HT1080 (cell line): ENCODE measurements around the gene KRT80. TPM values are rescaled to one million over a fixed set of nuclear protein-coding genes. Genes with fewer than 3 reads are reported as not detected.
A peak's percentile ranks its signal among the peaks of the same experiment; 100 is the strongest.

Source experiments
- DNase-seq: peaks from one replicate; pipeline ENCODE4 v3.0.0-alpha.2; 2015; ENCODE audit warnings: low read depth
- total RNA-seq: library from RNA; depleted of rRNA; stranded (reverse); fragments of >200 nt; shearing (Covaris generic); gene quantifications from 2 replicates; pipeline ENCODE4 v1.2.3, GENCODE V29; 2014

Gene KRT80
- total RNA-seq, 1 experiment from 2014 or later = 8.2 TPM

GRCh38 chr12:52156757-52157565 lies 34.9 kb downstream of the KRT80 start:
- peak; percentile 56 for DNase-seq

DNA sequence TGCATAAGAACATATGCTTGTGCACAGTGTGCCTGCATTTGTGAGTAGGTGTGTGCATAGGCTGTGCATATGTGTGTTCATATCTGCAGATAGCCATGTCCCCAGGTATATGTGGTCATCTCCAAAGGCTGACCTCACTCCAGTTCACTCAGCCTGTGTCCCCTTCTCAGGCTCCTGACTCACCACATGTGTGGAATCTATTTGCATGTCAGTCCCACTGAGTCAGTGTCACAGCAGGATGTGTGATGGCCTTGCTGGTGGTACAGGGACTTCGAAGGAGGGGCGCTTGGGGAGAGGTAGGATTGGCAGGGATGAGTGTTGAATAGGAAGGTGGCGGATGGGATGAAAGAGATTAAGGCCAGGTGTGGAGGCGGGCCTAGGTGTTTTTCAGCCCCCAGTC lies 35.5 kb downstream of the KRT80 start:
- DNase-seq = peak; percentile 45

DNA sequence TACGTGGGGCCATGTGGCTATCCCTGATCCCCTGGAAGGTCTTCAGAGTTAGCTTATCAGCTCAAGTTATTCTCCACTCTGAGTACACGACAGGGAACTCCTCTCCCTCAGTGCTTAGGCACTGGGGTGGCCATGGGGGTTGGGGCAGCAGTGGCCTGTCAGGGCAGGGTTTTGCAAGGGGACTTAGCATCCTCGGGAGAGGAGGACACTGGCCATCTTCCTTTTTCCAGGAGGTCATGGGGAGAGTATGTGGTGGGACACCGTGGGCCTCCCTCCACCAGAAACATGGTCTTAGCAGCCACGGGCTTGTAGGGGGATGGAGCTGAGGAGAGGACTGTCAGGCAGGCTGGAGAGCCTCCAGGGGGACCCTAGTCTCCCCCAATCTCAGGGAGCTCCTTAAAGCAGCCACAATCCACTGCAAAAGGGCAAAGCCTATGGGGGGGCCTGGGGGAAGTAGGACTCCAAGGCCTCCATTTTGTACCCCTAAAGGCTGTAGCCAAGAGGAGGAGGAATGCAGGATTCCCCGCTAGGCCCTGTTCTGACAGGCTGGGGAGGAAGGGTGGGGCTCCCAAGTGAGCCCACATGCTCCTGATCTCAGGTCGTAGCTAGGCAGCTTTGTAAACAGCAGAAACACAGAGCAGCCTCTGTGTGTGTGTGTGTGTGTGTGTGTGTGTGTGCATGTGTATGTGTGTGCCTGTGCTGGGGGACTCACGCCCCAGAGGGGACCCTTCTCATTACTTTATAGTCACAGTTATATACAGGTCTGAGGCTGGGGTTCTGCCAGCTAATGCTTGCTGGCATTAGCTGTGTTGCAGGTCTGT lies 36.6 kb downstream of the KRT80 start:
- DNase-seq = peak; percentile 71

DNA sequence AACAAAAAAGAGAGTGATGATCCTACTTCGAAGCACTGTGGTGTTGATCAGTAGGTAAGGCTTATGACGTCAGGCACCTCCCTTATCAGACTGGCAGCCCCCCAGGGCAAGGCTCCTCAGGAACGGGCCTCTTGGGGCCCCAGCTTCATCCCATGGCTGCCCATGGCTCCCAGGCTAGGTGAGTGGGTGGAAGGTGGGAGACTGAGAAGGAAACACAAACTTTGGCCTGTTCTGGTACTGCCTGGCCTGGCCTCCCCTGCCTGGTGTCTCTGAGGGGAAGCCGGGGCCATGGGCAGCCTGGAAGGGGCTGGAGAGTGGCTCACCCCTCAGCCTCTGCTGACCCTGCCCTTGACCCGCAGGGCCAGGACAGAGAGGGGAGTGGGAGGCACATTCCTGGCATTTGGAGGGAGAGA lies 38.9 kb downstream of the KRT80 start:
- no peak for DNase-seq

DNA sequence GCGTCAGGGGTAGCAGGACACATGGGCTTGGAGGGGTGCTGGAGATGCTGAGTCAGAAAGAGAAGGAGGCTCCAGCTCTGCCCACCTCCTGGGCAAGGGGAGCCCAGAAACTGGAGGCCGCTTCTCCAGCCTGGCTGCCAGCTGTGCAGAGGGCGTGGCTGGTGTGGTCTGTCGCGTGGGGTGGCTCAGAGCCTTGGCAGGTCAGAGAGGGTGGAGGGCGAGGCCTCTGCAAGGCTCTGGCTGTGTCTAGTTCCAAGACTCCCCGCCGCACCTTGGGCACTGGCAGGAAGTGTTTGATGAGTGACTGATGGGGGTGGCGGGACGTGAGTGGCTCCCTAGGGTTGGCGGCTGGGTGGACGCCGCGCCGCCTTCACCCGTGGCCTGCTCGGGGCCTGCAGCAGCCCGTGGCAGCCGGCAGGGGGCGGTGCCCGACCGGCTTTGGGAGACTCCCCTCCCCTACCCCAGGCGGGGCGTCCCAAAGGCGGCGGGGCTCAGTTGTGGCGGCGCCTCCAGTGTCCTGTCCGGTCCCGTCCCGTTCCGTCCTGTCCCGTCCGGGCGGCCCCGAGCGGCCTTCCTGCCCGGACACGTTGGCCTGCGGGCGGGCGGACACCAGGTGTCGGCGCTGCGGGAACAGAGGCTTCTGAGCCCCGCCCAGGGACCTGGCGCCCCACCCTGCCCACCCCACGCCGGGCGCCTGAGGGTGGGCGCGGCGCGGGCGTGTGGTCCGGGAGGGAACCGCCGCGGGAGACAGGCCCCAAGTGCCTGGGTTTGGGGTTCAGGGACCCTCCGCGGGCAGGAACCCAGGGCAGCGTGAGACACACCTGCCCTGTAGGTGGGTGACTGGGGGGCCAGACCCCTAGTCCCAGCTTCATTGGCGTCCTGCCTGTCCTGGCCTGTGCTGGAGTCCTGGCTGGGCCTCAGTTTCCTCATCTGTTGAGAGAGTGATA lies 39.7 kb downstream of the KRT80 start:
- peak; percentile 44 for DNase-seq

DNA sequence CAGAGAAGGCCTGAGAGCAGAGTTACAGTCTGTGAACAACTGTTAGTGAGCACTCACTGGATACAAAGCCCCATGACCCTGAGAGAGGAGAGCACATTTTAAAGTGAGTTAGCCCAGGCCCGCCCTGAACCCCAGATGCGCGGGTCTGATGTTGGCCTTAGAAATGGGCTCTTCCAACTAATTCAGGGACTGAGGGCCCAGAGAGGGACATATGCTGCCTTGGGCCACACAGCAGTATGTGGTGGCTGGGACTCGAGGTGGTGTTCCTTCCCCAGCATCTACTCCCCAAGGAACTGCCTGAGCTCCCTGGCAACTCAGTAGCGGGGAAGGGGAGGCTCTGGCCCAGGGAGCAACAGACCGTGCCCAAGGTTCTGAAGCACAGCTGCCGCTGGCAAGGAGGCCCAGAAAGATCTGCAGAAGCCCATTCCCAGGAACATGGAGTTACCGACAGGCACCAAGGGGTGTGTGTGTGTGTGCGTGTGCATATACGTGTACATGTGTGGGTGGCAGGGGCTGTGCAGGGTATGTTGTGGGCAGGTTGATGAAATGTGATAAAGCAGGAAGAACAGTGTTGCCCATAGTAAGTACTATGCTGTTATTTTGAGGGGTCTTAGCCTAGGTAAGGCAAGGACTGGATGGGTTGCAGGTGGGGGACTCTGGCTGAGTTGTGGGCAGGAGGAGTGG lies 40.5 kb downstream of the KRT80 start:
- DNase-seq = no peak

GRCh38 chr12:52149651-52150241 lies 42.1 kb downstream of the KRT80 start:
- no peak for DNase-seq

GRCh38 chr12:52149182-52149641 lies 42.6 kb downstream of the KRT80 start:
- DNase-seq = no peak

DNA sequence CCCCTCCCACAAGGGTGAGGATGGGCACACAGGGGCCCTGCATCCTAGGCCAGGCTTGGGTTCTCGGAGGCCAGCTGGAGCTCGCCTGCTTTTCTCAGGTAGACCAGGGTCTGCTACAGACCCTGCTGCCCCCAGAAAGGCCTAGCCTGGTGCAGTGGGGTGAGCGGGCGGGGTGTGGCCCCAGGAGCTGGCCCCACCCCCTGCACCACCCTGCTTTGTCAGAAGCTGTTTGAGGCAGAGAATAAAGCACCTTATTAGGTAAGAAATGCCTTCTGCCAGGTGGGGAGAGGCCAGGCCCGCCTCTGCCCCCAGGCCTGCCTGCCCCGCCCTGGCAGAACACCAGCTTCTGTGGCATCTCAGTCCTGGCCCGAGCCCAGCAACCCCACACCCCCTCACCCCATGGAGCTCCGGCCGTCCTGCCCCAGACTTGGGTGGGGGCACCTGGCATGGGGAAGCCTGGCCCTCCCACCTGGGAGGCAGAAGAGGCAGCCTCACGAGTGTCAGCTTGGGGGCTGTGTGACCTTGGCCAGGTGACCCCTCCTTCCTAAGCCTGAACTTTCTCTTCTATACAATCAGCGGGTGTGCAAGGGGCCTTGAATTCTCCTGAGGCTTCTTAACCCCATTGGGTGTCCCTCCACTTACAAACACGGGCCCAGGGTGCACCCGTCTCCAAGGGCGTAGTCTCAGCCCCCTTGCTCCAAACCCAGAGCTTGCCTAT lies 43.2 kb downstream of the KRT80 start:
- DNase-seq = peak; percentile 72

GRCh38 chr12:52147964-52148463 lies 43.8 kb downstream of the KRT80 start:
- no peak for DNase-seq

DNA sequence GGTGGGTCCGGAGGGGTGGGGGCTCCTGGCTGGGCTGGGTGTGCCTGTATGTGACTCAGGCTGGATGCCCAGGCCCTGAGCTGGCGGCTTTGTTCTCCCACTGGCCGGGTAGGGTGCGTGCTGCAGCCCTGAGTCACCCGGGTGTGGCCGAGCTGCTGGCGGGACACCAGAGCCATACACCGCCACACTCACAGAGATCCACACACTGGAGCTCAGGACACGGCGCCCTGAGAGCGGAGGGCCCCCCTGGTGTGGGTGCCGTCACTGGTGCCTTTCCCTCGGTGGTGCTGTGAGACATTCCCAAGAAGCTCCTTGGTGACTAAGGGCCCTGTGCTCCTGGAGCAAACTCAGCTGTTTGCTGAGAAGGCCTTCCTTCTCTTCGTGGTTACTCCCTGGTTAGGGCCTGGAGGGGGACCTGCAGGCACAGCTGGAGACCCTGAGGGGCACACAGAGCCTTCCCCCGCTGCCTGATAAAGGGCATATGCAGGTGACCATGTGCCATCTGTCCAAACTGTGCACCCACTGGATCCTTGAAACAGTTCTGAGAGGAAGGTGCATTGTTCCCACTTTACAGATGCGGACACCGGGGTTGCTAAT lies 44.3 kb downstream of the KRT80 start:
- DNase-seq = peak; percentile 100

DNA sequence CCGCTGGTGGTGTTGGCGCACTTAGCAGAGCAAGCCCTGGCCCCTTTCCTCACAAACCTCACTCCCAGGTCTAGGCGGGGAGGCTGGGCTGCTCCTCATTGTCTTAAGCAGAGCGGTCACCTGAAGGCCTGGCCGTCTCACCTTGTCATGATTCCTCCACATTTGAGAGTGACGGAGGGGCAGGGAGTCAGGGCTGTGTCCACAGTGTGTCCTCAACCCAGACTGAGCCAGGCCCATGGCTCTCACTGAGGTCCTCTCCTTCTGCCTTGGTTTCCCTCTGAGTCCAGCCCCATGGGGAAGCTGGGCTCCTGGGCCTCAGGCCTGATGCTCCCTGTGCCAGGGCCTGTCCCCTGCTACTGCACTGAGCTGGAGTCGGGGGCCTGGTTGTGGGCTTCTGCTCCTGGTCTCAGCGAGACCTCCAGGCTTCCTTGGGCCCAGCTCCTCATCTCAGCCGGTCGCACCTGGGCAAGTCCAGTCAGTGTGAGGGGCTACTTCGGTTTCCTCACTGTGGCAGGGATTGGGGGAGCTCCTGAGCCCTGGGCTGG lies 44.9 kb downstream of the KRT80 start:
- DNase-seq = no peak

- no peak for DNase-seq
These were observed 45.6 kb downstream of the KRT80 start for GRCh38 chr12:52146089-52146821.

GRCh38 chr12:52145228-52146088 lies 46.4 kb downstream of the KRT80 start:
- DNase-seq = no peak

DNA sequence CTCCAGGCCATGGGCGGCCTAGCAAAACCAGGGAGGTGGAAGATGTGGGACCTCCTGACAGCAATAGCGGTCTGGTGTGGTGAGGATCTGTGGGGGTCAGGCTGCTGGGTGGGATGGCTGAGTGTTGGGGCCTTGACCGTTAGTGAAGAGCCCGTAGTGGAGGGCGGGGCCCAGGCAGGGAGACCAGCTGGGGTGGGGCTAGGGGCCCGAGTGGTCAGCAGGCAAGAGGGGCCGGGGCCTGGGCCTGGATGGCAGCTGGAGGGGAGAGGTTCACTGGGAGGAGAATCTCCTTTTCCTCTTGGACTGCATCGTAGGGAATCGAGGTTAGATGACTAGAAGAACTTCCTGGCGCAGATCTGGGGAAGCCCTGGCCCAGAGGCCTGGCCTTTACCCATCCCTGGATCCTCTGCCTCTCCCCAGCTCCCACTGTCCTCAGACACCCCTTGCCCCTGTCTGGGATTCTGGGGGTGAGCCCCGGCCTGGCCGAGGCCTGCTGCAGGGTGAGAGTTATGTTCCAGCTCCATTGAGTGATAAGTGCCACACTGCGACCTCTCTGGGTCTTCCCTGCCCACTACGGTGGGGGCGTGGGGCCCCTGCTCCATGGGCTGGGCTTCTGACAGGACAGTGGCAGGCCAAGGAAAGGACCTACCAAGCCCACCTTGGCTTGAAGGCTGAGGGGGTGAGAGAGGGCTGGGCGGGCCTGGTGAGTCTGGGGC lies 47.1 kb downstream of the KRT80 start:
- no peak for DNase-seq

DNA sequence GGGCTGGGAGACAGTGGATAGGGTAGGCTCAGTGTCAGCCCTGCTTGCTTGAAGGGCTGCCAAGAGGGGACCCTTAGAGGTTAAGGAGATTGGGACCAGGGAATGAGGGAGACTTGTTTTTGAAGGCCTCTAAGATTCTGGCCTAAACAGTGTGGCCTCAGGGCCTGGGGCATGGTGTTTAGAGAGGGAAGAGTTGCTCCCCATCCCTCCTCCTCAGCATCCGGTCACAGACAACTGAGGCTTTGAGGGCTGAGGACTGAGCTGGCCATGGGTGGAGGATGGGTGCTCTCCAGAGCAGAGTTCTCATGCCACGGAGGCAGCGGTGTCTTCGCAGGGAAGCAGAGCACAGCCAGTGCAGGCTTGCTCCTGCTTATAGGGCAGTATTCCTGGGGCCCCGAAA lies 49.4 kb downstream of the KRT80 start:
- no peak for DNase-seq
